HepG2 (cell line): ENCODE measurements around the gene DSG2. TPM values are rescaled to one million over a fixed set of nuclear protein-coding genes. Genes with fewer than 3 reads are reported as not detected.

Experiments
- AHR ChIP-seq: IDR thresholded peaks from 2 replicates; pipeline ENCODE4 v1.6.1; 2018; ENCODE audit warnings: missing genetic modification reagents, missing compliant biosample characterization
- CBX5 ChIP-seq: sonication (generic); formaldehyde crosslinking; IDR thresholded peaks from 2 replicates; pipeline ENCODE4 v1.4.0; 2020; ENCODE audit warnings: missing genetic modification reagents, borderline replicate concordance
- EP300 ChIP-seq, 3 experiments: sonication (generic) in 1 of 3; formaldehyde crosslinking in 1 of 3; IDR thresholded peaks; 2 replicates each; pipeline versions ENCODE4 v1.5.1 to v1.6.1; 2011 to 2020; ENCODE audit warnings: low read depth in 2 of 3, low read length in 2 of 3, borderline replicate concordance in 1 of 3, improper control_type of control experiment in 1 of 3, mild to moderate bottlenecking in 1 of 3, missing genetic modification reagents in 1 of 3, moderate library complexity in 1 of 3
- HES4 ChIP-seq: sonication (generic); formaldehyde crosslinking; IDR thresholded peaks from 2 replicates; pipeline ENCODE4 v1.9.0; 2021; ENCODE audit warnings: mild to moderate bottlenecking, missing genetic modification reagents, borderline replicate concordance
- RARA ChIP-seq: IDR thresholded peaks from 2 replicates; pipeline ENCODE4 v1.6.1; 2016; ENCODE audit warnings: missing genetic modification reagents, missing compliant biosample characterization
- SSRP1 ChIP-seq: IDR thresholded peaks from 2 replicates; pipeline ENCODE4 v1.6.1; 2016; ENCODE audit warnings: control low read depth
- ZNF354B ChIP-seq: sonication (generic); formaldehyde crosslinking; IDR thresholded peaks from 2 replicates; pipeline ENCODE4 v1.8.0; 2022; ENCODE audit warnings: mild to moderate bottlenecking, missing genetic modification reagents
- ZNF496 ChIP-seq: sonication (generic); formaldehyde crosslinking; IDR thresholded peaks from 2 replicates; pipeline ENCODE4 v1.8.1; 2023; ENCODE audit warnings: mild to moderate bottlenecking, moderate library complexity, missing genetic modification reagents; ENCODE audit not compliant: insufficient replicate concordance
- ZNF652 ChIP-seq: IDR thresholded peaks from 2 replicates; pipeline ENCODE4 v1.6.1; 2016; ENCODE audit warnings: low read depth, borderline replicate concordance
- ZZZ3 ChIP-seq: sonication (generic); formaldehyde crosslinking; IDR thresholded peaks from 2 replicates; pipeline ENCODE4 v1.4.0; 2020; ENCODE audit warnings: missing genetic modification reagents, mild to moderate bottlenecking, borderline replicate concordance
- polyA plus RNA-seq, 8 experiments: library from polyadenylated mRNA; depleted of rRNA in 3 of 8; stranded (reverse) in 7 of 8; unstranded in 1 of 8; fragments of >200 nt; fragmentation: Illumina TruSeq in 4 of 8; extraction: Trizol in 4 of 8; gene quantifications; 2 replicates each; pipeline versions ENCODE4 v1.2.1 to v1.2.3, GENCODE V29; 2011 to 2016; ENCODE audit warnings: low read depth in 4 of 8, missing spikeins in 1 of 8, mixed read lengths in 1 of 8; ENCODE audit not compliant: insufficient read depth in 1 of 8
- total RNA-seq, 5 experiments: library from RNA; depleted of rRNA; stranded (reverse); fragments of >200 nt; fragmentation: Illumina TruSeq; extraction: Trizol; gene quantifications; 2 replicates each; pipeline ENCODE4 v1.2.3, GENCODE V29; 2016; ENCODE audit warnings: low read depth in 1 of 5
- TF ChIP-seq, protein P1 (sequence below): sonication (generic); formaldehyde crosslinking; conservative IDR thresholded peaks from 2 replicates; pipeline ENCODE4 v1.8.1; 2023; ENCODE audit warnings: missing genetic modification reagents
- TF ChIP-seq, protein P2 (sequence below): IDR thresholded peaks from 2 replicates; pipeline ENCODE4 v1.6.1; 2018; ENCODE audit warnings: missing genetic modification reagents
- TF ChIP-seq, protein P3 (sequence below): sonication (generic); formaldehyde crosslinking; IDR thresholded peaks from 2 replicates; pipeline ENCODE4 v1.5.1; 2020; ENCODE audit warnings: missing genetic modification reagents, mild to moderate bottlenecking, borderline replicate concordance
- TF ChIP-seq, protein P4 (sequence below): sonication (generic); formaldehyde crosslinking; IDR thresholded peaks from 2 replicates; pipeline ENCODE4 v1.8.0; 2022; ENCODE audit warnings: low read depth, missing genetic modification reagents
- TF ChIP-seq, protein P5 (sequence below): sonication (generic); formaldehyde crosslinking; IDR thresholded peaks from 2 replicates; pipeline ENCODE4 v1.4.0; 2020; ENCODE audit warnings: missing genetic modification reagents
- TF ChIP-seq, protein P6 (sequence below): sonication (generic); formaldehyde crosslinking; IDR thresholded peaks from 2 replicates; pipeline ENCODE4 v1.5.1; 2020; ENCODE audit warnings: missing genetic modification reagents, mild to moderate bottlenecking, borderline replicate concordance

The DSG2 gene
- total and polyA plus RNA-seq, 2 of the 13 experiments (the other 11 are each of a cell fraction or from before 2014, with no cell fraction given) = 23.3 to 66.7 TPM

DNA sequence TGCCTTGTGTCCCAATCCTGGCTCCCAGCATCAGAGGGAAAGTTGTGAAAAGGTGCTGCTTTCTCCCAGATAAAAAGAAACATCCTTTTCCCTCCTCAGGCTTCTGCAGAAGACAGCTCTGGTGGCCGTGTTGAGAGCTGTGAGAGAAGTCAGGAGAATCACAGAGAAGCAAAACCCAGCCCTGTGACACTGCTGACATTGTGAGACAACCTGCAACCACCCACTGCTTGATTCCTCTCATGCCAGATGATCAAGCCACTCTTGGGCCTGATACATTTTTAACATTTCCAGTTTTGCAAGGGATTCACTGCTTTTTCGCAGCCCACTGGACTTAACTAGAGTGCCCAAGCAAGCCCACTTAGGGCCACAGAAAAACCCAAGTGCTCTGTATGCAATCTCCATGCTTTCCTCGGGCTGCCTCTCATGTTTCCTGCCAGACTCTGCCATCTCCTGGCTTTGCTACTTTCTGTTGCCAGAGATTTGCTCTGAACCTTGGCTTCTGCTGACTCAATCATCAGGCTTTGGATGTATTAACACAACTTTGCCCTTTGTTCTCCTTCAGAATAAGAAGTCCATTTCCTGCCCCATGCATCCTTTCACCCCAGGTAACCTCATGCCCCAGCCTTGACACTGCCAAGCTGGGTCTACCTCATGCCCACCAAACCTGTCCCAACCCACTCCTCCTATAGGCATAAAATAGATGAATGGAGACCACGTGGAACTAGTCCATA, 68.8 kb downstream of the DSG2 start (continued):
- peak in 1 of 2 experiments; percentile 39; a peak in 2 of 4 replicates for TF ChIP-seq EP300 (IDR thresholded peaks at IDR 0.05; ENCODE audit: low read depth in 2 of 2, low read length in 2 of 2)
- TF ChIP-seq EP300 (CRISPR knock-in tag; IDR thresholded peaks at IDR 0.05; ENCODE audit: borderline replicate concordance) = peak; percentile 58; the same call in 1 of the 2 replicates
- TF ChIP-seq, protein P1, sequence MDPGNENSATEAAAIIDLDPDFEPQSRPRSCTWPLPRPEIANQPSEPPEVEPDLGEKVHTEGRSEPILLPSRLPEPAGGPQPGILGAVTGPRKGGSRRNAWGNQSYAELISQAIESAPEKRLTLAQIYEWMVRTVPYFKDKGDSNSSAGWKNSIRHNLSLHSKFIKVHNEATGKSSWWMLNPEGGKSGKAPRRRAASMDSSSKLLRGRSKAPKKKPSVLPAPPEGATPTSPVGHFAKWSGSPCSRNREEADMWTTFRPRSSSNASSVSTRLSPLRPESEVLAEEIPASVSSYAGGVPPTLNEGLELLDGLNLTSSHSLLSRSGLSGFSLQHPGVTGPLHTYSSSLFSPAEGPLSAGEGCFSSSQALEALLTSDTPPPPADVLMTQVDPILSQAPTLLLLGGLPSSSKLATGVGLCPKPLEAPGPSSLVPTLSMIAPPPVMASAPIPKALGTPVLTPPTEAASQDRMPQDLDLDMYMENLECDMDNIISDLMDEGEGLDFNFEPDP (CRISPR knock-in tag) = no peak
- no peak for TF ChIP-seq AHR (CRISPR knock-in tag)
- no peak for TF ChIP-seq ZNF496 (CRISPR knock-in tag)
- TF ChIP-seq, protein P2, sequence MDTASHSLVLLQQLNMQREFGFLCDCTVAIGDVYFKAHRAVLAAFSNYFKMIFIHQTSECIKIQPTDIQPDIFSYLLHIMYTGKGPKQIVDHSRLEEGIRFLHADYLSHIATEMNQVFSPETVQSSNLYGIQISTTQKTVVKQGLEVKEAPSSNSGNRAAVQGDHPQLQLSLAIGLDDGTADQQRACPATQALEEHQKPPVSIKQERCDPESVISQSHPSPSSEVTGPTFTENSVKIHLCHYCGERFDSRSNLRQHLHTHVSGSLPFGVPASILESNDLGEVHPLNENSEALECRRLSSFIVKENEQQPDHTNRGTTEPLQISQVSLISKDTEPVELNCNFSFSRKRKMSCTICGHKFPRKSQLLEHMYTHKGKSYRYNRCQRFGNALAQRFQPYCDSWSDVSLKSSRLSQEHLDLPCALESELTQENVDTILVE (CRISPR knock-in tag) = no peak
- no peak for TF ChIP-seq ZZZ3 (CRISPR knock-in tag)
- TF ChIP-seq SSRP1 (CRISPR knock-in tag) = no peak
- TF ChIP-seq CBX5 (CRISPR knock-in tag) = no peak
- TF ChIP-seq, protein P3, sequence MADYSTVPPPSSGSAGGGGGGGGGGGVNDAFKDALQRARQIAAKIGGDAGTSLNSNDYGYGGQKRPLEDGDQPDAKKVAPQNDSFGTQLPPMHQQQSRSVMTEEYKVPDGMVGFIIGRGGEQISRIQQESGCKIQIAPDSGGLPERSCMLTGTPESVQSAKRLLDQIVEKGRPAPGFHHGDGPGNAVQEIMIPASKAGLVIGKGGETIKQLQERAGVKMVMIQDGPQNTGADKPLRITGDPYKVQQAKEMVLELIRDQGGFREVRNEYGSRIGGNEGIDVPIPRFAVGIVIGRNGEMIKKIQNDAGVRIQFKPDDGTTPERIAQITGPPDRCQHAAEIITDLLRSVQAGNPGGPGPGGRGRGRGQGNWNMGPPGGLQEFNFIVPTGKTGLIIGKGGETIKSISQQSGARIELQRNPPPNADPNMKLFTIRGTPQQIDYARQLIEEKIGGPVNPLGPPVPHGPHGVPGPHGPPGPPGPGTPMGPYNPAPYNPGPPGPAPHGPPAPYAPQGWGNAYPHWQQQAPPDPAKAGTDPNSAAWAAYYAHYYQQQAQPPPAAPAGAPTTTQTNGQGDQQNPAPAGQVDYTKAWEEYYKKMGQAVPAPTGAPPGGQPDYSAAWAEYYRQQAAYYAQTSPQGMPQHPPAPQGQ (CRISPR knock-in tag) = no peak
- TF ChIP-seq ZNF354B (CRISPR knock-in tag) = no peak
- TF ChIP-seq, protein P4, sequence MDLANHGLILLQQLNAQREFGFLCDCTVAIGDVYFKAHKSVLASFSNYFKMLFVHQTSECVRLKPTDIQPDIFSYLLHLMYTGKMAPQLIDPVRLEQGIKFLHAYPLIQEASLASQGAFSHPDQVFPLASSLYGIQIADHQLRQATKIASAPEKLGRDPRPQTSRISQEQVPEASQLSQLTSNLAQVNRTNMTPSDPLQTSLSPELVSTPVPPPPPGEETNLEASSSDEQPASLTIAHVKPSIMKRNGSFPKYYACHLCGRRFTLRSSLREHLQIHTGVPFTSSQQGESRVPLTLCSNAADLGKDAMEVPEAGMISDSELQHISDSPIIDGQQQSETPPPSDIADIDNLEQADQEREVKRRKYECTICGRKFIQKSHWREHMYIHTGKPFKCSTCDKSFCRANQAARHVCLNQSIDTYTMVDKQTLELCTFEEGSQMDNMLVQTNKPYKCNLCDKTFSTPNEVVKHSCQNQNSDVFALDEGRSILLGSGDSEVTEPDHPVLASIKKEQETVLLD (CRISPR knock-in tag) = no peak
- TF ChIP-seq RARA (CRISPR knock-in tag) = peak; percentile 98
- TF ChIP-seq, protein P5, sequence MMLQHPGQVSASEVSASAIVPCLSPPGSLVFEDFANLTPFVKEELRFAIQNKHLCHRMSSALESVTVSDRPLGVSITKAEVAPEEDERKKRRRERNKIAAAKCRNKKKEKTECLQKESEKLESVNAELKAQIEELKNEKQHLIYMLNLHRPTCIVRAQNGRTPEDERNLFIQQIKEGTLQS (CRISPR knock-in tag) = 0 out of 2 replicates have a peak, but pooled peaks have one; percentile 49
- no peak for TF ChIP-seq HES4 (CRISPR knock-in tag)
- TF ChIP-seq, protein P6, sequence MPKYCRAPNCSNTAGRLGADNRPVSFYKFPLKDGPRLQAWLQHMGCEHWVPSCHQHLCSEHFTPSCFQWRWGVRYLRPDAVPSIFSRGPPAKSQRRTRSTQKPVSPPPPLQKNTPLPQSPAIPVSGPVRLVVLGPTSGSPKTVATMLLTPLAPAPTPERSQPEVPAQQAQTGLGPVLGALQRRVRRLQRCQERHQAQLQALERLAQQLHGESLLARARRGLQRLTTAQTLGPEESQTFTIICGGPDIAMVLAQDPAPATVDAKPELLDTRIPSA = no peak
- no peak for TF ChIP-seq ZNF652 (CRISPR knock-in tag)
